SU-DHL-6 (cell line): ENCODE measurements around the gene FMN1.

Source experiments
- H2AFZ ChIP-seq: fragments of 200-600 bp; sonication (generic); 2 replicates; pipeline ENCODE4 v1.6.1; 2014; ENCODE audit warnings: low read depth, mild to moderate bottlenecking, moderate library complexity, mixed read lengths, antibody characterized with exemption, low read length; ENCODE audit not compliant: severe bottlenecking
- H3F3A ChIP-seq: fragments of 200-600 bp; shearing (Covaris generic); 2 replicates; pipeline ENCODE4 v1.6.0; 2016; ENCODE audit warnings: antibody characterized with exemption, mild to moderate bottlenecking; ENCODE audit not compliant: insufficient read depth
- H3K27ac ChIP-seq: fragments of 200-600 bp; sonication (generic); 2 replicates; pipeline ENCODE4 v1.5.1; 2016; ENCODE audit warnings: low read depth, mild to moderate bottlenecking, low read length, moderate library complexity, mixed read lengths
- H3K27me3 ChIP-seq: fragments of 200-600 bp; sonication (generic), shearing (Covaris generic); 2 replicates; pipeline ENCODE4 v1.6.0; 2014; ENCODE audit warnings: mild to moderate bottlenecking, low read length
- H3K36me3 ChIP-seq: fragments of 200-600 bp; sonication (generic); 2 replicates; pipeline ENCODE4 v1.6.1; 2014; ENCODE audit warnings: mild to moderate bottlenecking, low read length, mixed read lengths
- H3K4me2 ChIP-seq: fragments of 300-600, 200-600 bp; shearing (Covaris generic), sonication (generic); 2 replicates; pipeline ENCODE4 v1.6.0; 2014; ENCODE audit warnings: low read length, low read depth, mild to moderate bottlenecking; ENCODE audit not compliant: poor library complexity, severe bottlenecking
- H3K4me3 ChIP-seq: fragments of 200-600 bp; sonication (generic); 2 replicates; pipeline ENCODE4 v1.5.1; 2014; ENCODE audit warnings: antibody characterized with exemption, low read length, mild to moderate bottlenecking, mixed read lengths; ENCODE audit not compliant: insufficient read depth, poor library complexity, severe bottlenecking
- H3K79me2 ChIP-seq: fragments of 200-600 bp; sonication (generic); 2 replicates; pipeline ENCODE4 v1.6.1; 2014; ENCODE audit warnings: mild to moderate bottlenecking, low read length, moderate library complexity; ENCODE audit not compliant: insufficient read depth
- H3K9ac ChIP-seq: fragments of 200-600 bp; sonication (generic); 2 replicates; pipeline ENCODE4 v1.7.0; 2014; ENCODE audit warnings: mild to moderate bottlenecking, low read length
- H3K9me2 ChIP-seq: fragments of 200-600 bp; sonication (generic); replicated peaks from 2 replicates; pipeline ENCODE4 v1.6.1; 2014; ENCODE audit warnings: low read length; ENCODE audit not compliant: insufficient read depth
- H3K9me3 ChIP-seq: fragments of 200-600 bp; sonication (generic); 2 replicates; pipeline ENCODE4 v1.6.1; 2014; ENCODE audit warnings: low read length, mixed read lengths; ENCODE audit not compliant: insufficient read depth
- H4K20me1 ChIP-seq: fragments of 200-600 bp; sonication (generic); 2 replicates; pipeline ENCODE4 v1.6.1; 2014; ENCODE audit warnings: low read depth, mild to moderate bottlenecking, antibody characterized with exemption, low read length, moderate library complexity, mixed read lengths
- EZH2phosphoT487 ChIP-seq: fragments of 200-600 bp; sonication (generic), shearing (Covaris generic); conservative IDR thresholded peaks from 2 replicates; pipeline ENCODE4 v1.6.1; 2018; ENCODE audit warnings: mild to moderate bottlenecking, antibody characterized with exemption, low read length, moderate library complexity, mixed read lengths
- TF ChIP-seq, protein P1 (sequence below): fragments of 200-600 bp; sonication (generic); IDR thresholded peaks from one replicate; pipeline ENCODE4 v1.5.1; 2017; ENCODE audit warnings: antibody characterized with exemption, mild to moderate bottlenecking, low read length, moderate library complexity; ENCODE audit not compliant: insufficient read depth, poor library complexity, severe bottlenecking

The FMN1 gene

GRCh38 chr15:33124811-33125210 is 69.7 kb downstream of the FMN1 start:
- no peak overlapping the region for H2AFZ ChIP-seq
- TF ChIP-seq EZH2phosphoT487: no peak
- TF ChIP-seq, protein P1, sequence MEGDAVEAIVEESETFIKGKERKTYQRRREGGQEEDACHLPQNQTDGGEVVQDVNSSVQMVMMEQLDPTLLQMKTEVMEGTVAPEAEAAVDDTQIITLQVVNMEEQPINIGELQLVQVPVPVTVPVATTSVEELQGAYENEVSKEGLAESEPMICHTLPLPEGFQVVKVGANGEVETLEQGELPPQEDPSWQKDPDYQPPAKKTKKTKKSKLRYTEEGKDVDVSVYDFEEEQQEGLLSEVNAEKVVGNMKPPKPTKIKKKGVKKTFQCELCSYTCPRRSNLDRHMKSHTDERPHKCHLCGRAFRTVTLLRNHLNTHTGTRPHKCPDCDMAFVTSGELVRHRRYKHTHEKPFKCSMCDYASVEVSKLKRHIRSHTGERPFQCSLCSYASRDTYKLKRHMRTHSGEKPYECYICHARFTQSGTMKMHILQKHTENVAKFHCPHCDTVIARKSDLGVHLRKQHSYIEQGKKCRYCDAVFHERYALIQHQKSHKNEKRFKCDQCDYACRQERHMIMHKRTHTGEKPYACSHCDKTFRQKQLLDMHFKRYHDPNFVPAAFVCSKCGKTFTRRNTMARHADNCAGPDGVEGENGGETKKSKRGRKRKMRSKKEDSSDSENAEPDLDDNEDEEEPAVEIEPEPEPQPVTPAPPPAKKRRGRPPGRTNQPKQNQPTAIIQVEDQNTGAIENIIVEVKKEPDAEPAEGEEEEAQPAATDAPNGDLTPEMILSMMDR: no peak
- H3K9ac ChIP-seq: no peak overlapping the region
- no peaks in the 10 kb centered on the region for H3K9me3 ChIP-seq
- H3K36me3 ChIP-seq: no peaks in the 10 kb centered on the region
- H4K20me1 ChIP-seq: no peaks in the 10 kb centered on the region
- no peak overlapping the region for H3K4me2 ChIP-seq
- no peak overlapping the region for H3K27ac ChIP-seq
- no peaks in the 10 kb centered on the region for H3K27me3 ChIP-seq
- H3F3A ChIP-seq: no peaks in the 10 kb centered on the region
- no peaks in the 10 kb centered on the region for H3K79me2 ChIP-seq
- H3K4me3 ChIP-seq: no peak overlapping the region
- no peaks in the 10 kb centered on the region for H3K9me2 ChIP-seq

- Histone ChIP-seq H3K27ac (no peak overlapping the region), H3K4me3 (no peak overlapping the region), H3K27me3 (no peaks in the 10 kb centered on the region), H3K4me2 (no peak overlapping the region), H3K36me3 (no peaks in the 10 kb centered on the region), H3K9ac (no peak overlapping the region), H2AFZ (no peak overlapping the region), H3K9me2 (no peaks in the 10 kb centered on the region), H4K20me1 (no peaks in the 10 kb centered on the region), H3K9me3 (no peaks in the 10 kb centered on the region), H3F3A (no peaks in the 10 kb centered on the region), H3K79me2 (no peaks in the 10 kb centered on the region)
- no peak for TF ChIP-seq EZH2phosphoT487
- TF ChIP-seq, protein P1: no peak
Measured at GRCh38 chr15:33124279-33124678, 70.2 kb downstream of the FMN1 start.

DNA sequence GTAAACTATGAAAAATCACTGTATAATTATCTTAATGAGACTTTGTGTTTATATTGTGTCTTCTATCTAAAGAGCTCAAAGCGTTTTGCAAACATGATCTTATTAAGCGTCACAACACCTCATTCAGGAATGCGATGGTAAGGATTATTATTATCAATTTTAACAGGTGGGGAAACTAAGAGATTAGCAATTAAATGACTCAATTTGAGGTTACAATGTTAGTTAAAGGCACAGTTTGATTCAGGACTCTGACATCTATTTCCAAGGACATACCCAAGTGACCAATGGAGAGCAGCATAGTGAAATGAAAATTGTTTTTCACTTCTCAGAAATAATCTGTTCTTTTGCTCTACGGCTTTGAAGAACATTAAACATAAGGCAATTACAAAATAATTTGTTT is 74.6 kb downstream of the FMN1 start:
- no peaks in the 10 kb centered on the region for H3K9me2 ChIP-seq
- no peak overlapping the region for H3K4me2 ChIP-seq
- no peaks in the 10 kb centered on the region for H3F3A ChIP-seq
- no peaks in the 10 kb centered on the region for H3K27me3 ChIP-seq
- no peaks in the 10 kb centered on the region for H3K36me3 ChIP-seq
- H3K27ac ChIP-seq: no peak overlapping the region
- H4K20me1 ChIP-seq: no peaks in the 10 kb centered on the region
- H3K79me2 ChIP-seq: no peaks in the 10 kb centered on the region
- TF ChIP-seq EZH2phosphoT487: no peak
- TF ChIP-seq, protein P1: no peak
- no peak overlapping the region for H3K4me3 ChIP-seq
- no peak overlapping the region for H2AFZ ChIP-seq
- H3K9me3 ChIP-seq: no peaks in the 10 kb centered on the region
- no peak overlapping the region for H3K9ac ChIP-seq
